HG03045 (cell line): ENCODE data around the gene POLR2J2.
"Not testable (repeated sequence)": the region's sequence is repeated elsewhere in the genome, so short reads cannot be mapped to it uniquely, and the experiment has no call there.

Experiments used
- ATAC-seq: cut with Tn5 transposase; IDR thresholded peaks from one replicate; pipeline ENCODE4 v1.9.1; 2021; ENCODE audit warnings: mild to moderate bottlenecking, moderate library complexity; ENCODE audit not compliant: unreplicated experiment

Gene POLR2J2

DNA sequence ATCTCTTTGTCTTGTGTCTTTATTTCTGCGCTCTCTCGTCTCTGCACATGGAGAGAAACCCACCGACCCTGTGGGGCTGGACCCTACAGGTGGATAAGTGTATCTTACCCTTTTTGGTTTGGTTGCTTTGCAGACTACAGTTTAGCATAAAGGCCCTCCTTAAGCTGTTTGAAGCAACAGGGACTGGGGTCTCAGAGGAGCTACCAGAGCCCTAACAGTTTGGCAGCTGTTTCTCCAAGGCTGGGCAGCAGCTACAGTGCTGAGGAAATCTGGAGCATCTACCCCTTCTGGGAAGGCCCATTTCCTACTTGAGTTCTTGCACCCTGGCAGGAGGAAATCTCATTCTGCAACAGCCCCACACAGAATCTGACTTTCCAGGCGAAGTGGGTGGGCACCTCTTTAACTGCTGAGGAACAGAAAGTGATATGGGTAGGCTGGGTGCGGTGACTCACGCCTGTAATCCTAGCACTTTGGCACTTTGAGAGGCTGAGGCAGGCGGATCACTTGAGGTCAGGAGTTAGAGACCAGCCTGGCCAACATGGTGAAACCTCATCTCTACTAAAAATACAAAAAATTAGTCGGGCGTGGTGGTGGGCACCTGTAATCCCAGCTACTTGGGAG lies 2.1 kb upstream of the POLR2J2 start:
- not testable (repeated sequence) for ATAC-seq

DNA sequence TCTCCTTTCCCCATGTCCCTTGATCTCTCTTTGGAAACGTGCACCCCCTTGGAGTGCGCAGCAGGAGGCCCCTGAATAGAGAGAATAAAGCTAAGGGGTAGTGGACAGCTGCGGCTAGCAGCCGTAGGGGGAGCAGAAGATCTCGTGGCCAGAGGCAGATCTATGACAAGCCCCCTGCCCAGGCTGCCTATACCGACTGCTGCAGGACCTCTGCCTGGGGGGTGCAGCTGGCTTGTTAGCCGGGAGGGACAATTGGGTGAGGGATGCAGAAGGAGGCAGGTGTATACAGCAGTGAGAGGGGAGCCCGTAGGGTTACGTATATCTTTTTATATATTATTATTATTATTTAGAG lies 469 bp upstream of the POLR2J2 start:
- peak; percentile 11 for ATAC-seq

DNA sequence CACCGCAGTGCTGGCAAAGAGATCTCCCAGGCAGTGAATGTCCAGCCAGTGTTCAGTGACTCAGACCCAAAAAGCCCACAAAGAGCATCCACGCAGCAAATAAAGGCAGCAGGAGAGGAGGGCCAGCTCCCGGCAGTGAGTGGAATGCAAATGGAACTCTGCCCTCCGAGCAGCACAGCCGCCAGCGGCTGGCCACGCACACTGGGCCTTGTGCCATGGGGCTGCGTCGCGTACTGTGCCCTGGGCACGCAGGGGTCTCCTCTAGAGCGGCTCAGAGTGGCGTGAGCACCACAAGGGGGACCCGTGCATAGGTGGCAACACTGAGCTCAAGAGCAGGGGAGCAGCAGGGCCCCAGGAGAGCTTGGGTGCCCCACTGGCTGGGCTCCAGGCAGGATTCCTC lies 3.9 kb downstream of the POLR2J2 start:
- not testable (repeated sequence) for ATAC-seq

DNA sequence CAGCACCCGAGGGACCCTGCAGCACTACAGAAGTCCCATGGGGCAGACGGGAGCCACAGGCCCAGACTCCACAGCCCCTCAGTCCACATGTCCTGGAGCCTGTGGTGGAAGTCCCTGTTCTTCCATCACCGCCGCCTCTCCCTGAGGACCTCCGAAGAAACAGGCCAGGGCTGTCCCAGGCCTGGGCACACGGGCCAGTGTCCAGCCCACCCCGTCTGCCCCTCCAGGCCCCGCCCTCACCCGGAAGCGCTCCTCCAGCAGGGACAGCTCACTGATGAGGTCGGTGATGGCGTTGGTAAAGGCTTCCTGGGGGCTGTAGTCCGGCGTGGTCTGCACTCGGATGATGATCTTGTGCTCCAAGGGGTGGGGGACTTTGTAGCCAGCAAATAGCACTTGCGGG lies 4.6 kb downstream of the POLR2J2 start:
- ATAC-seq = not testable (repeated sequence)

DNA sequence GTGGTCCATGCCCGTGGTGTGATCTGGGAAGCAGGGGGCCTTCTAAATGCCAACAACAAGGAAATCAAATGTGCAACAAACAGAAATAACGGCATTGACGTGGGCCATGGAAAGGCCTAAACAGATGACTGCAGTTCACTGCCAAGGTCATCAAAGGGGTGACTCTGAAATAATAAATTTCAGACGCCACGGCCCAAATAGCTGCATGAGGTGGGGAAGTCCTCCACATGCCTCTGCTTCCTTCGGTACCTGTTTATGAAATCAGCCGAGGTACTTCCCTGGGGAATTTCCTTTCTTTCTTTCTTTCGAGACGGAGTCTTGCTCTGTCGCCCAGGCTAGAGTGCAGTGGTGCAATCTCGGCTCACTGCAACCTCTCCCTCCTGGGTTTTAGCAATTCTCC lies 6.7 kb downstream of the POLR2J2 start:
- ATAC-seq = not testable (repeated sequence)

- not testable (repeated sequence) for ATAC-seq
Measured at GRCh38 chr7:102649924-102650323, 21.5 kb downstream of the POLR2J2 start, which contains the start of gene SPDYE2B. SPDYE2B (plus strand) TSS chr7:102650319; CDS start chr7:102652349, 2,030 bp downstream.

- ATAC-seq = not testable (repeated sequence)
Measured at GRCh38 chr7:102647813-102648212, 23.6 kb downstream of the POLR2J2 start.

- not testable (repeated sequence) for ATAC-seq
Measured at GRCh38 chr7:102643404-102643803, 28.1 kb downstream of the POLR2J2 start.

DNA sequence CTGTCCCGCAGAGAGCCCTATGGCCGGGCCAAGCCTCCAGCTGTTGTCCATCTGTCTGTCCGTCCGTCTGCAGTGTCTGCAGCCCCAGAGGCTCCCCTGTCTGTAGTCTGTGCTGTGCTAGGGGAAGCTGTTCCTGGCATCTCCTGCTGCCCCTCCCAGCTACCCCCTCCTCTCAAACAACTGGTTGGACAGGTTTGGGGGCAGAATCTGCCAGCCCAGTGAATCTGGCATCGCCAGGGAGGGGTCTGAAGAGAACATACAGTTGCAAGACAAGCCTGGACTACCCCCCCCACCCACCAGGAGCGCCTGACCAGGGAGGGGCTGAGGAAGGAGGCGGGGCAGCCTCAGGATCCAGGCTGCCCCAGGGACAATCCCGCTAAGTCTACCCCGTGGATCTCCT lies 28.8 kb downstream of the POLR2J2 start, which contains the start of gene UPK3BL1:
Gene UPK3BL1 (minus strand): TSS at position 101 of the 400 bp plus-strand sequence. CDS start 50 bp downstream, at position 51.
- not testable (repeated sequence) for ATAC-seq

DNA sequence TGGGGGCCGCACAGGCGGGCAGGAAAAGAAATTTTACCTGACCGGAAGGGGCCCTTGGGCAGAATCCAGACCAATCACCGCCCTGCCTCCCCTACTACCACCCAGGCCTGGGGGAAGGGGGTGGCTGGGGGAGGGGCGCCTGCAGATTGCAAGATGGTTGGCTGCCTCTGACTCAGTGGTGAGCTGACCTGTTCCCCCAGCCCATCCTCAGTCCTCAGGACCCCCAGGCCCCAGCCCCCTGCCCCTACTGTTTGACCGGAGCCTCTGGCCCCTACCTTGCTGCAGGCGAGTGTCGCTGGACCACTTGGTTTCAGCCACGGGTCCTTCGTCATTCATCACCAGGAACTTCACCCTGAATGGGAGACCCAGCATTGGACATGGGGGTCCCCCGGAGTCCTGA lies 32.6 kb downstream of the POLR2J2 start:
- peak; percentile 13 for ATAC-seq

DNA sequence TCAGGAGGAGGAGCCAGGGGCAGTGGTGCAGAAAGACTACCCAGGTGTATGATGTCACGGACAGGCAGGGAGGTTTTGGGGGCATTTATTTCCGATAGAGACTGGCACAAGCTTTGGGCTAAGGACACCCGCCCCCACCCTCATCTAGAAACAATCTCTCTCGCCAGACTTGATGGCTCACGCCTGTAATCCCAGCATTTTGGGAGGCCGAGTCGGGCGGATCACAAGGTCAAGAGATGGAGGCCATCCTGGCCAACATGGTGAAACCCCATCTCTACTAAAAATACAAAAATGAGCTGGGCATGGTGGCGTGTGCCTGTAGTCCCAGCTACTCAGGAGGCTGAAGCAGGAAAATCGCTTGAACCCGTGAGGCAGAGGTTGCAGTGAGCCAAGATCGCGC lies 34.5 kb downstream of the POLR2J2 start:
- ATAC-seq = not testable (repeated sequence)

DNA sequence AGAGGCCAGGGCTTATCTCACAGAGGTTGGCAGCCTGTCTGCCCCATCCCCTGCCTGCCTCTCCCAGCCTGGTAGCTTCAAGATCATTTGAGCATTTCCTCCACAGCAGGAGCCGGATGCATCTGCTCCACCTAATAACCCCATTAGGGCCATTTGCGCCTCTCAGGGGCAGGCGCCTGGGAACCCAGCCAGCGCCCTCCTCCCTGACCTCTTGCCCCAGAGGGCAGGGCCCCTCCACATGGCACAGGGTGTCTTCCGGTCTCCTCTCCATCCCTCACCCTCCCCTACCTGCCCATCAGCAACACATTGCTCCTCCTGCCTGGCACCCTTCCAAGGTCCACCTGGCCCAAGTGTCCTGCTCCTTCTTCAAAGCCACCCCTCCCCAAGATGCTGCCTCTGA lies 36.1 kb downstream of the POLR2J2 start:
- ATAC-seq = not testable (repeated sequence)

GRCh38 chr7:102634299-102634698 lies 37.2 kb downstream of the POLR2J2 start:
- not testable (repeated sequence) for ATAC-seq

DNA sequence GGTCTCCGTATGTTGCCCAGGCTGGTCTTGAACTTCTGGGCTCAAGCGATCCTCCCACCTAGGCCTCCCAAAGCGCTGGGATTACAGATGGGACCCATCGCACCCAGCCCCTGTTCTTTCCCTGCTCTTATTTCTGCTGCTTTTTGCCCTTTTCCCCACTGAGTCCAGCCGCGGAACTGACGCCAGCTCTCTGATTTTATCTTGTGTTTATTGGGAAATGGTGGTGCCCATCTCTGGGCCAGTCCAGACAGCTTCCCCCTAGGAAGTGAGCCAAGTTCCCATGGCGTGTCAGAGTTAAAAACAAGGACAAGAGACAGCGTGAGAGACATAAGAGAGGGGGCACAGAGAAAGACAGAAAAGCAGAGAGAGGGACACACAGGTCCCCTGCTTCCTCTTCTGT lies 40.8 kb downstream of the POLR2J2 start:
- ATAC-seq = not testable (repeated sequence)

DNA sequence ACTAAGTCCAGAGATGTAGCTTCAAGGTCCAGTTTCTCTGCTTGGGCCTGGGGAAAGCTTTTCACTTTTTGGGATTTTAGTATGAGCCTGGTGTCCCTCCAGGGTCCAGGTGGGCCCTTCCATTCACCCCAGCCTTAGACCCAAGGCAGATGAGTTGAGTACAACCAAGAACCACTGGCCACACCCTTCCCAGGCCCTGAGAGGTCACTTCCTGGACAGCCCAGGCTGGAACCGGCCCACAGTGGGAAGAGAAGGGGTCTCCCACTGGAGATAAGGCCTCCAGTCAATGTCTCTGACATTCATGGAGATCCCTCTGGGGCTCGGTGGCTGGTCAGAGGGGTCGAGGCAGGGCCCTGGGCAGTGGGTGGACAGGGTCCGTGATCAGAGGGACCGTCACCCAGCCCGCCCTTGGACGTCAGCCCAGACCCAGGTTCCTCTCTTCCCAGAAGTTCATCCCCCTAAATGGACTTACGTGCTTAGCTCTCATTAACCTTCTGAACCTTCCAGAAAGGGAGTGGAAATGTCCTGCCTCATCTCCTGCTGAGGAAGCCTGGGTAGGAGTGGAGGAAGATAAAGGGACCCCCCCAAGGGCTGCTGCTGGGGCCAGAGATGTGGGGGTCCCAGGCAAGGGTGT lies 44.1 kb downstream of the POLR2J2 start:
- ATAC-seq = not testable (repeated sequence)

- ATAC-seq = not testable (repeated sequence)
Measured at GRCh38 chr7:102618122-102618521, 53.3 kb downstream of the POLR2J2 start.

DNA sequence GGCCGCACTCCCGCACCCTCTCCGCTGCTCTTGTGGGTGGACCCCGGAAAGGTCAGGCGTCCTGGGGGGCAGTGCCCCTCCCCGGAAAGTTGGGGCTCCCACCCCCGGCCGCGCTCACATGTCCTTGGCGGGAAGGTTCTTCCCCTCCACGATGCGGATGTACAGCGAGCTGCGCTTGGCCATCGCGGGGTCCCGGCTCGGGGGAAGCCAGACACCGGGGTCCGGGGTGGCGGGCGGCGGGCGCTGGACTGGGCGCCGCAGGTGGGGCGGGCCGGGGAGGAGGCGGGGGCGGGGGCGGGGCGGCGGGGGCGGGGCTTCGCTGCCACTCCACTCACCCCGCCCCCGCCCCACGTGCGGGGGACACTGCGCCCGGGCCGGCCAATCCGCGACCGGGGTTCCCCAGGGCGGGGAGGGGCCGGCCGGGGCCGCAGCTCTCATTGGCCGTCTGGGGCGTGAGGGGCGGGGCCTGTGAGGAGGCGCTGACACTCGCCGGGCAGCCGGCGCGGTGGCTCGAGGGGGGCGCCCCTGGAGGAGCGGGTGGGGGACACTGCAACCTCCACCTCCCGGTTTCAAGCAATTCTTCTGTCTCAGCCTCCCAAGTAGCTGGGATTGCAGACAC lies 54.8 kb downstream of the POLR2J2 start, which contains the start of gene RASA4:
Gene RASA4 (minus strand): TSS at position 250 of the 619 bp plus-strand sequence. CDS start 67 bp downstream, at position 183.
- peak; percentile 69 for ATAC-seq
